HG02852 (cell line): ENCODE measurements around the gene OGA.

Source experiments
- ATAC-seq: cut with Tn5 transposase; IDR thresholded peaks from one replicate; pipeline ENCODE4 v1.9.1; 2021; ENCODE audit warnings: mild to moderate bottlenecking, moderate library complexity; ENCODE audit not compliant: unreplicated experiment

Gene OGA

DNA sequence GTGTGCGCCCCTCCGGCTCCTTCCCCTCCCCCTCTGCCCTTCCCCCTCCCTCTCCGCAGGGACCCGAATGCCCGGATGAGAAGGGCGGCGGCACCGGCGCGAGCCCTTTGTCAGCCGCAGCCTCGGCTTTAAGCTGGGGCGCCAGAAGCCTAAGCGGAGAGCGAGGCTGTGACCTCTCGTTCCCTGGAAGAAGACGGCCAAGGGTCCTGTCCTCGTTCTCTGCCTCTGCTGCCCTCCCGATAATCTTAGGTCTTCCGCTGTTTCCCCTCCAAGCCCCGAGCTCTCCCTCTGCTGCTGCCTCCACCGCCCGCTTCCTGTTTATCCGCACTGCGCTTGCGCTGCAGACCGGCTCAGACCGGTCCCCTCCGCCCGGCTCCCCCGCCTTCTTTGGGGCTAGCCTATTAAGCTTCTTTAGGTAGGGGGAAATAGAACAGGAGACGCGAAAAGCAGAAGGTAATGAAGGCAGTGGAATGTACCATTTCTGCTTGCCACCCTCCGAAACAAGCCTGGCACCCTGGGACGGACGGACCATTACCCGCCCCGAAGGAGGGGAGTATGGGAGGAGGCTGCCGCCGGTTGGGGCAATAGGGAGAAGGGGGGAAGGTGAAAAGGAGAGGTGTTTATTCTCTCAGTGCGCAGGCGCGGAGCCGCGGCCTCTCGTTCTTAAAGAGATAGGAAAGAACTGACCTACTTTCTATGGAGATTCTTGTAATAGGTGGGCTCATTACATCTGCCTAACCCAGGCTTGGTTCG is at the start of gene OGA:
TSS of gene OGA (minus strand) at position 326 of the 753 bp plus-strand sequence. CDS start 422 bp downstream, outside the sequence.
- peak; percentile 79 for ATAC-seq

DNA sequence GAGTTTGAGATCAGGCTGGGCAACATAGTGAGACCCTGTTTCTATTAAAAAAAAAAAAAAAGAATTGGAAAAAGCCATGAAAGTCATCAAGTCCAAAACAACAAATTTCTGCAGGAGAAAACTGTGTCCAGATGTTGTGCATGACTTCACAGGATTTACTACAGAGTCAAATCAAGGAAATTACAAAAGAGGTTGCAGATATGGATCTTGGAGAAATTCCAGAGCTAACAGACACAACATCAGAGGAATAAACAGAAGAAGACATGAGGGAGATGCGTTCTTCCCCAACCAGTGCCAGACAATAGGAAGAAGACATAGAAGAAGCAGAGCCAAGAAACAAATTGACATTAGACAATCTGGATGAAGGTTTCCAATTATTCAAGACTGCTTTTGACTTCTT is 49.7 kb upstream of the OGA start:
- no peak for ATAC-seq

DNA sequence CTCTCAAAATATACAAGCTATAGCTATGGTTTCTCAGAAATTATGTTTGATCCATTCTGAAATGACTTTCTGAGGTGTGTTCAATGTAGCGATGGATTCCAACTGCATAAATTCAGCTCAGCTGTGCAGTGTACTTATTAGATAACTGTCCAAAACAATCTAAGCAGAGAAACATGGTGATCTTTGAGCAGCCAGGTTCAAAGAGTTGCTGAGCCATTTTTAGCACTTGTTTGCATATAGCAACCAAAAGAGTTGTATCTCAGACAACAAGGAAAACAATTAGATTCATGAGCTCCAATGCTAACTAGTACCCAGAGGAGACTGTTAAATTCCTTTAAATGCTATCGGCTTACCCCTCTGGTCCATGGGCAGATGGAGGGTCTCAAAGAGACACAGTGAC is 41.3 kb upstream of the OGA start:
- ATAC-seq = peak; percentile 46

DNA sequence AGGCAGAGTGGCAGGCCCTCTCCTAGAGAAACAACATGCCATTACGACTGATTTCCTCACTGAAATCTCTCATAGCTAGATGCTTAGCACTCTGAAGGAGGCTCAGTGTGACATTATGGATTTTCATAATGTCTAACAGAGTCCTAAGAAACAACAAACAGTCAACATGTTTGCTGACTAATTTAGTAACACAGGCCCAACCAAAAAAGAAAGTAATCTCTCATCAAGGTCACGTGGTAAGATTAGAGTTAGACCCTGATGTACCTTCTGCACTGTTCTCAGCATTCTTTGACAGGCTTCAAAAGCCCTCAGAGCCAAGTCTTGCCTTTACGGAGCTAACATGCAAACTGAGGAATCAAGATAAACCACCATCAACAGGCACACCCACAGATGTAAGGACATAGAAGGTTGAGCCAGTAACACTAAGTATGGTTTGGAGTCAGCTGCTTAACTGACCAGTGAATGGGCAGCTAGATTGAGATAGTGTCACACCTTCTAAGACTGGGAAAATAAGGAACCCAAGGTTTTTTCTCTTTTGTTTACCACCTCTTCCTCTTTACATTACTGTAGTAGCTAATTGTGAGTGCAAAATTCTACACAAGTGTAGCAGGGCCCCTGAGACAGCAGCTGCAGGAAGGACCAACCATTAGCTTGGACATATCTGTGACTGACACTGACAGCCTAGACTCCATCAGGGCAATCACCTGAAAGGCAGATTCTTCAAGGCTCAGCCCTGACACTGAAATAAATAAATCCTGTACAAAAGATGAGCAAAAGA is 40.7 kb upstream of the OGA start:
- peak; percentile 76 for ATAC-seq

DNA sequence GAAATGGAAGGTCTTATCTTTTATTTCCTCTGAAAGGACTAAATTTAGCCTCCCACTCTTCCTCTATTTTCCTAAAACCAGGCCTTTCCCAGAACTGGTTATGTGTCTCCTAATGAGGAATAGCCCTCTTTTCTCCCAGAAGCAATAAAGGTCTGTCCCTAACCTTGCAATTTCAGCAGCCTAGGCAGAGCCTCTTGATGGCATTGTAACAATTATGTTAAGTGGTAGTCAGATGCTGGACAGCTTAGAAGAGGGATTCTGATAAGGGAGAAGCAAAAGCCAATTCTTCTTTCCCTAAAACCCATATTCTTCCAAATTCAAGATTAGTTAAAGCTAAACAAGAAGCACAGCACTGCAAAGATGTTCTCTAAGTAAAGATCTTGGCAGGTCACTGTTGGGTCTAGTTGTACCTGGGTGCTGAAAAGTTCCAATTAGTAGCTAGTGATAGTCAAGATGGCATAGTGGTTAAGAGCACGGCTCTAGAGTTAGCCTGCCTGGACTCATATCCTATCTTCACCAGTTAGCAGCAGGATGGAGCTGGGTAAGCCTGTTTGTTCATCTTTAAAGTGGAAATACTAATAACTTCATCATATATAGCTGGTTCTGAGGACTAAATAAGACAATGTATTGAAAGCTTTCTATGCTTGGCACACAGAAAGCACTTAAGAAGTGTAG is 39.7 kb upstream of the OGA start:
- ATAC-seq = no peak

DNA sequence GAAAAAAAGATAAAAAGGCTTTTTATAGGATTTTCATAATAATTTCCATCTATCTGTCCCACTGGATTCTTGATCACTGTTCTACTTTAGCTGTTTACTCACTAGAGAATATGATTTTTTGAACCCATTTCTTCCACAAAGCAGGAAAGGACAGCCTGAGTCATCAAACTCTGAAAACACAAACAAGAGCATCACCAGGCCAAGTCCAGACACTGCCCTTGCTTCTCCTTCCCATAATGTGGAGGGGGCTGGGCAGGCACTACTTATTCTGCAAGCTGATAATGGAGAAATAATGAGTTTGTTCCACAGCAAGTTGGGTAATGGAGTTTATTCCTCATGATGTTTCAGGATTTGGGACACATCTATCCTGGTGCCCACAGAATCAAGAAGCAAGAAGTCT is 38.4 kb upstream of the OGA start:
- no peak for ATAC-seq

DNA sequence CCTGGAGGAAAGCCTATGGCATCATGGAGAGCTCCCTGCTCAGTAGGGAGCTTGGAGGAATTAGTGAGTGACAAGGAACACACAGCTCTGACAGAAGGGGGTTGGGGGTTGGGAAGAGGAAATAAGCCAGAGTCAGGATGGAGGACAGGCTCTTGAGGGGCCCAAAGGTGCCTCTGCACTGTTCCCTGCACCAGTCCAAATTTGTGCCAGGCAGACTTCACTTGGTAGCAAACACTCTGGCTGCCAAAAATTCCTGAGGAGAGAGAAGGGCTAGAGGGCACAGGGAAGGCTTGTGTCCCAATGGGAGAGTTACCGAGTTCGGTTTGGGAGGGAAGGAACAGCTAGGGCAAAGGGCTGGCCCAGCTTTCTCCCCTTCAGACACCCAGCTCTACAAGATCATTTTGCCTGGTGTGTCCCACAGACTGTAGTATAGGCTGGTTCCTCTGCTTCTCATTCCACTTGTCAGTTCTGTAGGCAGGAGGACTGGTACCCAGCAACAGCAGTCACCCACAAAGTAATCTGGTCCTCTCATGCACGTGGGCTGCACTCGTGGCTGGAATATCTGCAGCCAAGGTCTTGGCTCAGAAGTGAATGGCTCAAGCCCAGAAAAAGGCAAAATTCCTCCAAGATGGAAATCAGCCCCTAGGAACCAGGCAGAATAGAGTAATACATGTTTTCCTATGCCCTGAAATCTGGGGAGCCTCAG is 33.3 kb upstream of the OGA start:
- ATAC-seq = no peak

DNA sequence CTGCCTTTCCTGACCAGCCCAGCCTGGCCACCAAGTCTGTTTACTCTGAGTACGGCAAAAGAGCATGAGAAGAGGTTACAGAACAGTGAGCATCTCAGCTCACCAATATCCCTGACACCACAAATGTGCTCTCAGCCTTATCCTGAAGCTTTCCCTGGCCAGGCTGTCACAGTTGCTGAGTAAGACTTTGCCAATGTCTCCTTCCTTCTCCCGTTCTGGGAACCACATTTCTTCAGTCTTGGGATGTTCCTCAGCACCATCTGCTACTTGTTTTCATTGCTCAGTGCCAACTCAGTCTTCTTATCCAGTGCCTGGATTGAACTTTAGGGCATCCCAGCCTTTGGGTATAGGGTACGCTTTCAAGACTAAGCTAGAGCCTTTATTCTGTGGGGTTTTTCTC is 32.5 kb upstream of the OGA start:
- no peak for ATAC-seq

DNA sequence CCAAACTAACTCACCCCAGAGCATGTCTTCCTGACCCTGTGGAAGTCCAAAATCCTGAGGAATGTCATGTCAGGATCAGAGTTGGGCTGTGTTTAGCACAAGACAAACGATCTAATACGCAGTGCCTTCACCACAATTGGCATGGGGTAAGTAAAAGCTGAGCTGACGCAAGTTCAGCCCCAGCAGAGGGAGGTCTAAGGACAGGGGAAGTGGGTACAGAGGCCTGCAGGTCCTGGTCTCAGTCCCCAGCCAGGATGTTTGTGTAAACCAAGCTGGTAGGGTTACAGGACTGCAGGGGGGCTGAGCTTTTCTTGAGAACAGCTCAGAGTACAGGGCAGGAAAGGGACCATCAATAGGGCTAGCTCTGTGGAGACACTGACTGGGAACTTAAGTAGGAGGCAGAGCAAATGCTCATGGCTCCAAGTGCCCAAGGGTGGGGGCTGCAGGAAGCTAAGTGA is 30.7 kb upstream of the OGA start:
- ATAC-seq = no peak

DNA sequence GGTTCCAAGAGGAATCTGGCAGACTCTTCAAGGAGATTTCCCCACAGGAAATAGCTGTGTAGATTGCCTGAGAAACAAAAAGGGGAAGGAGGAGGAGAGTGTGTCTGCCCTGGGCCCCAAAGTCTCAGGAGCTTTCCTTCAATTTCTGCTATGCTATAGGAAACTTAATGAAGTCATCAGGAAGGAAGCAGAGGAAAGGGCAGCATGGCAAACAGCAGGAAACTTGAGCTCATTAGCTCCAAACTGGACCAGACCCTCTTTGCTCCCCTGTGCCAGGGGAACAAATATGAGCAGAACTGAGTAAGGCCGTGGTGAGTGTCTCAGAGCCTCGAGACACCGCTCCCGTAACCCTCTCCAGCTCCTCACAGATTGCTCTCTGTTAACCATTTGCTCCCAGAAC is 30.2 kb upstream of the OGA start:
- no peak for ATAC-seq

DNA sequence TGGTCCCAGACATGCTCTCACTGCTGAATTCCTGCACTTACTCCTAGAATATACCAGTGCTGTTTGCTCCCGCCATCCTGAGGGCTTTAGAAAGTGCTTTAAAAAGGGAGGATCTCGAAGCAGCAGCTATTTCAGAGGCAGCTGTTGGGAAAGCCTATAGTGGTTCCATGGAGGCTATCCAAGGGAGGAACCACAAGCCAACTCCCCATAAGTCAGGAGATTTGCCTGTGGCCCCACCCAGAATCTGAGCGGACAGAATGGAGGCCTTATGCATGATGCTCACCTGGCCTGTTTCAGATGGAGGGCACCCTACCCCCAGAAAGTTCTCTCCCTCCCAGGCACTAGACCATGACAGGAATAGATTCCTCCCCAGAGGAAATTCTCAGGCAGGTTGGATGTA is 27.6 kb upstream of the OGA start:
- no peak for ATAC-seq

DNA sequence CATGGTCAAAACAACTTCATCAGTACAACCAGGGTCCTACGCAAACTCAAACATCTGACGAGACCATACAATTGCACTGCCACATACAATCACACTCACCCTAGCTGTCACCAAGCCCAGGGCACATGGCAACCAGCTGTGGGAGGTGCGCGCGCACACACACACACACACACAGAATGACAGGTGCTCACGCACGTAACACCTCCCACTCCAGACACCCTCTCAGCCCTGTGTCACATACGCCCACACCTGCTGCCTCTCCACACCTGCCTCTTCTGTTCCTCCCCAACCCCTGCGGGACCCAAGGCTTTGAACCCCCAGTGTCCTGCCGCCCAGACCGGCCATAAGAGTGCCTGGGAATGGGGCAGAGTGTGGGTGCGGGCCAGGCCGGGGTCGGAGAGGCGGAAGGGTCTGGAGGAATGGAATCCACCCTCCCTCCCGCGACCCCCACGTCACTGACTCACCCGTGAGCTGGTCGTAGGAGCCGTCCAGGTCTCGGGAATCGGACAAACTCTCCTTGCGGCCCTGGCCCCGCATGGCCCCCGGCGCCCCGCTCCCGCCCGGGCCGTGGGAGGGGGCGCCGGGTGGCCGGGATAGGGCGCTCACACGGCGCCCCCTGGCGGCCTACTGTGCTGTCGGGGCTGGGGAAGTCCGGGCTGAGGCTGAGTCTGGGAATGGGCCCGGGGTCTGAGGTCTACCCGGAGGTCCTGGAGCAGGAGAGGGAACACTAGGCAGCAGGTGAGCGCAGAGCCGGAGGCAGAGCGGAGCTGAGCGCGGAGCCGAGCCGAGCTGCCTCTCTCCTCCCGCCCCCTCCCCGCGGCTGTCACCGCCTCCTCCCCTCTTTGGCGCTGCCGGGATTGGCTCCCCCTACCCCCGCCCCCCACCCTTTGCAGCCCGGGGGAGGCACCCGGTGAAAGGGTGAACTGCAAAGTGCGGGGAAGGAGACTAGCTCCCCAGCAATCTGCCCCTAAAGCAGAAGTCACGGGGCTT is 25.1 kb upstream of the OGA start, which contains the start of gene KCNIP2:
TSS of gene KCNIP2 (minus strand) at position 769 of the 990 bp plus-strand sequence. CDS start at position 537, 232 bp downstream.
- no peak for ATAC-seq

DNA sequence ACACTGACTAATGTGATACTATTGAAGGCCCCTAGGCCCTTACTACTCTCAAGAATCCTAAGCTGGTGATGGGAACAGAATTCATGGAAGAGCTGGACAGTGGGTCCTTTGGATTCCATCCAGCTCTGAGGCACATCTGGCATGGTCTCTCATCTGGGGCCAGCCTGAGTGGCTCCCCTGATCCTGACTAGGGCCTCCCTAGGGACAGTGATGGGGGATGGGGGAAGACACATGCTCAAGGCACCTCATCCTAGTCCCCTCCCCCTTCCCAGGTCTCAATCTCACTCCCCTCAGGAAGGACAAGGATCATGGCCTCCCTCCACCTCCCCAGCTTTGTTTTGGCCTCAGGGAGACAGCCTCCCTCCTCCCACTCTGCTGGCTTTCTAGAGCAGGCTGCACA is 23.6 kb upstream of the OGA start:
- no peak for ATAC-seq

DNA sequence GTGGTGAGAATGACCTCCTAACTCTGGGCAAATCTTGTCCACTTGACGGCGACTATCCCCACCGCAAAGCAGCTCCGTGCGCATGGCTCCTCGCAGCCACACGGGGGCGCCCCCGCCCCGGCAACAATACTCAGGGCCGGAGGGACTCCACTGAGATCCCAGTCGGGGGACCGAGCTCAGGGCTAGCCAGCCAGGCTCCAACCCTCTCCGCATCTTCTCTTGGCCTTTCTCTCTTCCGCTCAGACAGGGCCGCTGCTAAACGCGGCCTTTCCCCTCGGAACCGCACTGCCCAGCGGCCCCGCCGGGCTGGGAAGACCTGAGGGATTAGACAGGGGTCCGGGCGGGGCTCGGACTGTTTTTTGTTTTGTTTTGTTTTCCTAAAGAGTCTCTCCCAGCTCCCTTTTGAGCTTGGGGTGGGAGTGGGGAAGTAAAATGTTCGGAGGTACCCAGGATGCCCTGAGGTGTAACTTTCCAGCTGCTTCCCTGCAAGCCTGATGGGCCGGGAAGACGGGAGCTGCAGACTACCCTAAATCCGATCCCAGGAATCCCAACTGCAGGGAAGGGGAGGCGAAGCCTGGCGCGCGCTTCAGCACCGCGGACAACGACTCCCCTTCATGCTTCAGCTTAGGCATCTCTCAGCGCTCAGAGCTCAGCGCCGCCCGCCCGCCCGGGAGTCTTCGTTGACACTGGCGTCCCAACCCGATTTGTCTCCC is 22.7 kb upstream of the OGA start:
- ATAC-seq = peak; percentile 55

DNA sequence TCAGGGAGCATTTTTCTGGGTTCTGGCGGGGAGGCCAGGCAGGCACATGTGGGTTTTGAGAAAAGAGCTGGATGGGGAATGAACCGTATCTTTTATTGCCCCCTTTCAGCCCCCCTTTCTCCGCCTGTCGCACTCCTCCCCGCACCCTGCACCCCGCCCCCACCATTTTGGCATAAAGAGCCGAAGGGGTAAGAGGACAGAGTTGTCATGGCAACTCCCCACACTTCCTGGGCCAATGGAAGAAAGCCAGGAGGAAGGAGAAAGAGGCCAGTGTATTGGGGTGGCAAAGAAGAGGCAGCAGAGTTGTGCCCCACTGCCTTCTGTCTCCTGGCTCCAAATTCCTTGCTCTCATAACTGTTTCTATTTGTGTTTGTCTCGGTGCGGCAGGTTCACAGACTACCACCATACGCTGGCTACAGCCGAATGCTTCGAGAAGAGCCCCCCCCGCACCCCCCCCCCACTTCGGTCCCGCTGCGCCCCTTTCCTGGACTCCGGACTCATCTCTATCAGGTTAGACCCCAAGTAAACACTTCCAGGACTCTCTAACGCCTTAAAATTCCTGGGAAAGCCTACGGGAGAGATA is 21.9 kb upstream of the OGA start:
- ATAC-seq = no peak

DNA sequence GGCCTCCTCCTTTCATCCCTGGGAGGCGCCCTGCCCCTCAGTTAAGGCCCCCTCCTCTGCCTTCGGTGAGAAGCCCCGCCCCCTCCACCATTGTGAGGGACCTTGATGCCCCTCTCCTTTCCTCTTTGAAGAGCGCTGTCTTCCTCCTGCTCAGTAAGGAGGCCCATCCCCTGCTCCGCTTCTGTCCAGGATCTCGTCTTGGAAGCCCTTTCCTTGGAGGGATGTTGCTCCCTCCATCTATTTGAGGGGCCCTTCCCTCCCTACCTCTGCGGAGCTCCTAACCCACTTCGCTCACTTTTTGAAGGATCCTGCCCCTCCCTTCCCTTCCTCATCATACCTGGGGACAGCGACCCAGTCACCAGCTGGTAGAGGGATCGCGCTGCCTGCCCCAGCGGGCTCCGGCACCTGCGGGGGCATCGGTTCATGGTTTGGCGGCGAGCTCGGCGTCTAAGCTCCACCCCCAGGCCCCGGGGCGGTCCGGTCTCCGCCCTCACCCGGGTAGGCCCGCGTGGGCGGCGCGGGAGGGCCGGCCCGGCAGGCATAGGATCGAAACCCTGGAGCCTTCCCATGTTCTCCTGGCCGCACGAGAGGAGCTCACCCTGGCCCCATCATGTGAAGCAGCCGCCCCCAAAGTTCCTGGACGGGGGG is 21.3 kb upstream of the OGA start:
- no peak for ATAC-seq

DNA sequence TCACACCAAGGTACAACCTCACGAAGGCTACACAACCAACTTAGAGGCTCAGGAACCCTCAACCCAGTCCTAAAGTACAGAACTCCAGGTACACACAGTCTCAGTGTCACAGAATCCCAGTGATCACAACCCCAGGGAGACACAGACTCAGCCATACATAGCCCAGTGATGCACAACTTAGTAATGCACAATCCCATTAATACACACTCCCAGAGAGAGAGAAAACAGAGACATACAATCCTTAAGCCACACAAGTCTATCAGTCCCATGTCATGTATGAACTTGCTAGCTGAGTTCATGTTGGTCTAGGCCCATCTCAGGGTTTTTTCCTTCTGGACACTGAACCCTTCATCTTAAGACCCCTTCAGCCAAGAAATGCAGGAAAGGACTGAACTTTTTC is 20.8 kb upstream of the OGA start:
- no peak for ATAC-seq

DNA sequence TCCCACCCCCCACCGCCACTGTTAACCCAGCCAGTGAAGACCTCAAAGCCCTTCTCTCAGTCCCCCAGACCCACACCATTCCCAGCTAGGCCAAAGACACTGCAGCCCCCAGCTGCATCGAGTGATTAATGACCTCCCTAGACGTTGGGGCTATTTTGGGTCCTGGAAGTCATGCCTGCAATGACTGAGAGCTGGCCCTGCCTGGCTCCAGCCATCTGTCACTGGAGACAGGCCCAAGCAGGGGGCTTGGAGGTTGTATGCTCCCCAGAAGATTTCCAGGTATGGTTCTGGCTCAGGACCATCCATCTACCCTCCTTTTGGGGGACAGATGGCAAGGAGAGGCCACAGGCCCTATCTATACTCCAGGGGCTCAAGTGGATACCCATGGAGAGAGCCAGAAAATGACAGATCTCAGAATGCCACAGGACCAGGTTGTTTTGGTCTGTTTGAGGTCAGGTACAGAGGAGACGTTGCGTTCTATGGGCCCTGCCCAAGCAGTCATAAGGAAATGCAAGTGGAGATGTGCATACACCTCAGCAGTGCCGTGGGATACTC is 20.2 kb upstream of the OGA start:
- no peak for ATAC-seq
